ENCODE results near the gene PAK3.

Gene PAK3

GRCh38 chrX:111133389-111133788 lies 37.4 kb downstream of the PAK3 start:
- no peak for DNase-seq

- DNase-seq = no peak
Measured at GRCh38 chrX:111145878-111146277, 49.9 kb downstream of the PAK3 start.

GRCh38 chrX:111151764-111152163 lies 55.8 kb downstream of the PAK3 start:
- DNase-seq = no peak

- DNase-seq = no peak
Measured at GRCh38 chrX:111159232-111159631, 63.2 kb downstream of the PAK3 start.

GRCh38 chrX:111164728-111165127 lies 68.7 kb downstream of the PAK3 start:
- DNase-seq = no peak

GRCh38 chrX:111165902-111166301 lies 69.9 kb downstream of the PAK3 start:
- no peak for DNase-seq

- DNase-seq = no peak
Measured at GRCh38 chrX:111167334-111167733, 71.3 kb downstream of the PAK3 start.

- no peak for DNase-seq
Measured at GRCh38 chrX:111168314-111168713, 72.3 kb downstream of the PAK3 start.

- DNase-seq = no peak
Measured at GRCh38 chrX:111169141-111169540, 73.2 kb downstream of the PAK3 start.

GRCh38 chrX:111170017-111170416 lies 74.0 kb downstream of the PAK3 start:
- no peak for DNase-seq

- DNase-seq = no peak
Measured at GRCh38 chrX:111180750-111181240, 84.8 kb downstream of the PAK3 start.

- no peak for DNase-seq
Measured at GRCh38 chrX:111181951-111182350, 86.0 kb downstream of the PAK3 start.

- DNase-seq = no peak
Measured at GRCh38 chrX:111182997-111183396, 87.0 kb downstream of the PAK3 start.

GRCh38 chrX:111191598-111191997 lies 95.6 kb downstream of the PAK3 start:
- no peak for DNase-seq

GRCh38 chrX:111199505-111199904 lies 103.5 kb downstream of the PAK3 start:
- DNase-seq = no peak

- no peak for DNase-seq
Measured at GRCh38 chrX:111200327-111200726, 104.3 kb downstream of the PAK3 start.

GRCh38 chrX:111207851-111208250 lies 111.9 kb downstream of the PAK3 start:
- DNase-seq = no peak

GRCh38 chrX:111216293-111216801 lies 120.4 kb downstream of the PAK3 start:
- no peak for DNase-seq

GRCh38 chrX:111244235-111244750 lies 148.3 kb downstream of the PAK3 start:
- DNase-seq = peak; percentile 1

GRCh38 chrX:111254896-111255693 lies 159.1 kb downstream of the PAK3 start:
- no peak for DNase-seq

GRCh38 chrX:111257733-111258132 lies 161.7 kb downstream of the PAK3 start:
- no peak for DNase-seq

GRCh38 chrX:111259559-111259958 lies 163.6 kb downstream of the PAK3 start:
- no peak for DNase-seq

- DNase-seq = no peak
Measured at GRCh38 chrX:111260451-111260850, 164.5 kb downstream of the PAK3 start.

- no peak for DNase-seq
Measured at GRCh38 chrX:111262086-111262485, 166.1 kb downstream of the PAK3 start.
